PC-3 (cell line): ENCODE data around the gene C11orf86. TPM values are rescaled to one million over a fixed set of nuclear protein-coding genes. Genes with fewer than 3 reads are reported as not detected.

Source experiments
- ATAC-seq: fragments of 200-7000 bp; cut with Tn5 transposase; 2 replicates; pipeline ENCODE4 v1.9.1; 2020; ENCODE audit warnings: mild to moderate bottlenecking, moderate library complexity
- BruUV-seq: library from RNA; stranded (reverse); fragments of 400-500 nt; replicated peaks from 2 replicates; lab custom pipeline; 2021; lab: Mats Ljungman, UMichigan
- CTCF ChIA-PET: fragments of 300-600 bp; sonication (Branson Sonifier 250); formaldehyde crosslinking; loops from one replicate; lab custom pipeline; 2022; ENCODE audit warnings: antibody characterized with exemption; lab: Charles Lee
- POLR2A ChIA-PET: fragments of 300-600 bp; sonication (Branson Sonifier 250); formaldehyde crosslinking; loops from one replicate; lab custom pipeline; 2022; ENCODE audit warnings: antibody characterized with exemption; ENCODE audit not compliant: unreplicated experiment; lab: Charles Lee
- DNase-seq: peaks from one replicate; pipeline ENCODE4 v3.0.0-alpha.2; 2015
- H2AFZ ChIP-seq: fragments of 300-600 bp; sonication (generic); 2 replicates; pipeline ENCODE4 v1.6.0; 2016; ENCODE audit warnings: antibody characterized with exemption, low read length
- H3F3A ChIP-seq: fragments of 300-600 bp; sonication (generic); one replicate; pipeline ENCODE4 v1.6.0; 2017; ENCODE audit warnings: antibody characterized with exemption, low read length, control low read depth, mild to moderate bottlenecking; ENCODE audit not compliant: unreplicated experiment
- H3K27ac ChIP-seq: fragments of 300-600 bp; sonication (generic); 2 replicates; pipeline ENCODE4 v1.5.1; 2016; ENCODE audit warnings: mild to moderate bottlenecking, low read length
- H3K27me3 ChIP-seq: fragments of 300-600 bp; sonication (generic); 2 replicates; pipeline ENCODE4 v1.6.1; 2016; ENCODE audit warnings: low read length, mixed read lengths
- H3K36me3 ChIP-seq: fragments of 300-600 bp; sonication (generic); 2 replicates; pipeline ENCODE4 v1.6.1; 2016; ENCODE audit warnings: low read depth, mixed run types, low read length, mixed read lengths
- H3K4me1 ChIP-seq: fragments of 300-600 bp; sonication (generic); 2 replicates; pipeline ENCODE4 v1.5.1; 2016; ENCODE audit warnings: low read length; ENCODE audit not compliant: insufficient read depth
- H3K4me2 ChIP-seq: fragments of 300-600 bp; sonication (generic); 2 replicates; pipeline ENCODE4 v1.6.0; 2016; ENCODE audit warnings: low read length
- H3K4me3 ChIP-seq: fragments of 300-600 bp; sonication (generic); 2 replicates; pipeline ENCODE4 v1.5.1; 2016; ENCODE audit warnings: mild to moderate bottlenecking, low read length, mixed read lengths
- H3K79me2 ChIP-seq: fragments of 300-600 bp; sonication (generic); 2 replicates; pipeline ENCODE4 v1.6.1; 2017; ENCODE audit warnings: low read length, mixed read lengths
- H3K9ac ChIP-seq: fragments of 300-600 bp; sonication (generic); 2 replicates; pipeline ENCODE4 v1.6.0; 2016; ENCODE audit warnings: mild to moderate bottlenecking, low read length
- H3K9me2 ChIP-seq: fragments of 300-600 bp; sonication (generic); replicated peaks from 2 replicates; pipeline ENCODE4 v1.6.1; 2016; ENCODE audit warnings: mixed run types, low read length, mixed read lengths
- H3K9me3 ChIP-seq: fragments of 300-600 bp; sonication (generic); 2 replicates; pipeline ENCODE4 v1.6.1; 2016; ENCODE audit warnings: low read length, mixed read lengths
- H4K20me1 ChIP-seq: fragments of 300-600 bp; sonication (generic); 2 replicates; pipeline ENCODE4 v1.6.1; 2016; ENCODE audit warnings: low read length, mixed read lengths
- CTCF ChIP-seq: fragments of 300-600 bp; sonication (generic); conservative IDR thresholded peaks from 2 replicates; pipeline ENCODE4 v1.5.1; 2017; ENCODE audit warnings: antibody characterized with exemption, low read depth, mild to moderate bottlenecking, low read length
- EZH2 ChIP-seq: fragments of 300-600 bp; sonication (generic); IDR thresholded peaks from one replicate; pipeline ENCODE4 v1.6.1; 2017; ENCODE audit warnings: antibody characterized with exemption, mild to moderate bottlenecking, low read length; ENCODE audit not compliant: unreplicated experiment
- EZH2phosphoT487 ChIP-seq: fragments of 300-600 bp; sonication (generic); IDR thresholded peaks from 2 replicates; pipeline ENCODE4 v1.6.1; 2018; ENCODE audit warnings: mild to moderate bottlenecking, antibody characterized with exemption, low read length, borderline replicate concordance
- intact Hi-C: fragments of 100-400 bp; cut with micrococcal nuclease; formaldehyde crosslinking; loops from 2 replicates; pipeline ENCODE4 v1.9.0; 2023
- total RNA-seq: library from RNA; depleted of rRNA; stranded (reverse); fragments of >200 nt; gene quantifications from 2 replicates; pipeline ENCODE4 v1.2.3, GENCODE V29; 2014

C11orf86 gene
- total RNA-seq, 1 experiment from 2014 or later: not detected

DNA sequence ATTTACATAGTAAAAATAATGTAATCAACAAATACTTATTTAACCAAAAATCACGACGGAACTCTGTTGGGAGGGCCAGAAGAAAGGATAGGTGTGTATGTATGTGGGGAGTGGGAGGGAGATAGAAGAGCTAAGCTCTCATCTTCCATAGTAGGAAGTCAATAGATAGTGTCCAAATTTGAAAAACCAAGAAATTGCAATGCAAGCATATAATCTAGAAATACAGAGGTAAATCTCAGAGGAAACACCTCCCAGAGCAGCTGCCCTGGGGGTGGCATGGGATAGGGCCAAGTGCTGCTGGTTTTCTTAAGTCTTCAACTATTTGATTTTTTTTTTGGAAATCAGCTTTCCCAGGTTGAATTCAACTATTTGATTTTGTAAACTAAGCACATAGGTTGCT, 16.9 kb downstream of the C11orf86 start:
- no peaks in the 10 kb centered on the region for H3F3A ChIP-seq
- H2AFZ ChIP-seq: no peak overlapping the region
- DNase-seq: no peak
- no peaks in the 10 kb centered on the region for H3K79me2 ChIP-seq
- H3K9me2 ChIP-seq: no peaks in the 10 kb centered on the region
- no peaks in the 10 kb centered on the region for H3K27me3 ChIP-seq
- no peak overlapping the region for H3K4me2 ChIP-seq
- TF ChIP-seq EZH2 (no peak), CTCF (no peak), EZH2phosphoT487 (no peak)
- H3K36me3 ChIP-seq: no peaks in the 10 kb centered on the region
- POLR2A ChIA-PET: no interaction called here
- CTCF ChIA-PET: no interaction called here
- no peaks in the 10 kb centered on the region for H3K9me3 ChIP-seq
- intact Hi-C loops: no loop called here
- no peak overlapping the region for H3K4me3 ChIP-seq
- ATAC-seq: no peak
- H4K20me1 ChIP-seq: no peaks in the 10 kb centered on the region
- H3K4me1 ChIP-seq: no peaks in the 10 kb centered on the region
- BruUV-seq: no TSS peak
- no peak overlapping the region for H3K27ac ChIP-seq
- no peak overlapping the region for H3K9ac ChIP-seq

- Histone ChIP-seq H3K4me1 (no peaks in the 10 kb centered on the region), H2AFZ (no peak overlapping the region), H3K9me3 (no peaks in the 10 kb centered on the region), H3F3A (no peaks in the 10 kb centered on the region), H3K79me2 (no peaks in the 10 kb centered on the region), H3K9me2 (no peaks in the 10 kb centered on the region), H3K27me3 (no peaks in the 10 kb centered on the region), H3K9ac (no peak overlapping the region), H3K27ac (no peak overlapping the region), H3K4me2 (no peak overlapping the region), H3K4me3 (no peak overlapping the region), H4K20me1 (no peaks in the 10 kb centered on the region), H3K36me3 (no peaks in the 10 kb centered on the region)
- POLR2A ChIA-PET: no interaction called here
- no peak for TF ChIP-seq EZH2
- no peak for TF ChIP-seq CTCF
- BruUV-seq: no TSS peak
- CTCF ChIA-PET: no interaction called here
- intact Hi-C loops: no loop called here
- ATAC-seq (no peak; the same call in 1 of the 2 replicates), DNase-seq (no peak)
These were observed 21.6 kb downstream of the C11orf86 start for GRCh38 chr11:66996609-66997273.

GRCh38 chr11:66999555-66999954, 24.5 kb downstream of the C11orf86 start:
- Histone ChIP-seq H3K4me2 (no peak overlapping the region), H2AFZ (no peak overlapping the region), H3F3A (no peaks in the 10 kb centered on the region), H3K4me1 (no peaks in the 10 kb centered on the region), H3K36me3 (no peaks in the 10 kb centered on the region), H3K9me3 (no peaks in the 10 kb centered on the region), H3K4me3 (no peak overlapping the region), H4K20me1 (no peaks in the 10 kb centered on the region), H3K79me2 (no peaks in the 10 kb centered on the region), H3K9me2 (no peaks in the 10 kb centered on the region), H3K27ac (no peak overlapping the region), H3K27me3 (no peaks in the 10 kb centered on the region), H3K9ac (no peak overlapping the region)
- intact Hi-C loops: no loop called here
- BruUV-seq: no TSS peak
- DNase-seq (no peak), ATAC-seq (no peak)
- CTCF ChIA-PET: no interaction called here
- POLR2A ChIA-PET: no interaction called here
- TF ChIP-seq EZH2phosphoT487: no peak
- TF ChIP-seq EZH2: no peak
- no peak for TF ChIP-seq CTCF
